Measurements from ENCODE around the gene SPDYE2B.
"Not testable (repeated sequence)": the region's sequence is repeated elsewhere in the genome, so short reads cannot be mapped to it uniquely, and the experiment has no call there.

SPDYE2B gene, protein sequence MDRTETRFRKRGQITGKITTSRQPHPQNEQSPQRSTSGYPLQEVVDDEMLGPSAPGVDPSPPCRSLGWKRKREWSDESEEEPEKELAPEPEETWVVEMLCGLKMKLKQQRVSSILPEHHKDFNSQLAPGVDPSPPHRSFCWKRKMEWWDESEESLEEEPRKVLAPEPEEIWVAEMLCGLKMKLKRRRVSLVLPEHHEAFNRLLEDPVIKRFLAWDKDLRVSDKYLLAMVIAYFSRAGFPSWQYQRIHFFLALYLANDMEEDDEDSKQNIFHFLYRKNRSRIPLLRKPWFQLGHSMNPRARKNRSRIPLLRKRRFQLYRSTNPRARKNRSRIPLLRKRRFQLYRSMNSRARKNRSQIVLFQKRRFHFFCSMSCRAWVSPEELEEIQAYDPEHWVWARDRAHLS

GRCh38 chr7:102649924-102650323, at the start of gene SPDYE2B:
Gene SPDYE2B, plus strand, starts transcription at chr7:102650319. Its CDS starts 2,030 bp downstream, at chr7:102652349.
- not testable (repeated sequence) for DNase-seq

- DNase-seq: not testable (repeated sequence)
These were observed 47.8 kb upstream of the SPDYE2B start for GRCh38 chr7:102602317-102602716.

DNA sequence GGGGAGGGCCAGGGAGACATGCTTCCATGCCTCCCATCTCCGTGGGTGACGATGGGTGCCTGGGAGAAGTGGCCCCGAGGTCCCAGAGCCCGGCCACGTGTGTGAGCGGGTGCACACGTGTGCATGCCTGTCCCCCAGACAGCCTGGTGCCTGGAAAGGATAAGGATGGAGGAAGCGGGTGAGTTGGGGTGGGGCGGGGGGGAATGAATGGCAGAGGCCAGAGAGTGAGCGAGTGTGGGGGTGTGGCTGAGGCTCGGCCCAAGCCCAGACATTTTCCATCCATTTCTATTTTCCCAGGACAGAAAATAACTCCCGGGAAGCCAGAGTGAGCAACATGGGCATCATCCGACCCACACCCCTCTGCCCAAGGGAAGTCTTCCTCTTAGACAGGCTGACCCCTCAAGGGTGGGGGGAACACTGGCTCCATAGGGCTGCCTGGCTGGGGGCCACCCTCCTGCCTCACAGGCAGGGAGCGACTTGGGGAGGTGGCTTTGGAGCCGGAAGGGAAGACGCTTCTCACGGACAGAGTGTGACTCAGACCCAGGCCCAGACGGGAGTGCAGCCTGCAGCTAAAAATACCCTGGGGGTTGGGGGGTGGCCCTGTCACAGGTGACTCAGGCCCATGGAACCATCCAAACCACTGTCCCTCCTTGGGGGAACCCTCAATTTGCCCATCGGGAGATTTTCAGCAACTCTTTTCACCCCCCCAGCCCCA, 45.5 kb upstream of the SPDYE2B start:
- DNase-seq: not testable (repeated sequence)

DNA sequence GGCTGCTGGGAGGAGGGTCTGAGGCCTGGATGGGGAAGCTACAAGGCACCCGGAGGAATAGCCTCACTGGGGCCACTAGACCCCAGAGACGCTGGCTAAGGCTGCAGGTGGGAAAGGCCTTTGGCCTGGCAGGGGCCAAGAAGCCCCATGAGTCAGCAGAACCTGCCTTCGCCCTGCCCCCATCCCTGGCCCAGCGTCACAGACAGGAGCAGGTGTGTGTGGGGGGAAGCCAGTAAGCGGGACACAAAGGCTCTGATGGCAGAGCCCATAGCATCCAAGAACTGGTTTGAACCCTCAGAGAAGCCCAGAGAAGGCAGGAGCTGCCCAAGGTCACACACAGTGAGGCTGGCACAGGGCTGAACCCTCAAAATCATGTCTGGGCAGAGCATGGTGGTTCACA, 43.3 kb upstream of the SPDYE2B start:
- DNase-seq: not testable (repeated sequence)

GRCh38 chr7:102609734-102610133, 40.4 kb upstream of the SPDYE2B start:
- DNase-seq: not testable (repeated sequence)

DNA sequence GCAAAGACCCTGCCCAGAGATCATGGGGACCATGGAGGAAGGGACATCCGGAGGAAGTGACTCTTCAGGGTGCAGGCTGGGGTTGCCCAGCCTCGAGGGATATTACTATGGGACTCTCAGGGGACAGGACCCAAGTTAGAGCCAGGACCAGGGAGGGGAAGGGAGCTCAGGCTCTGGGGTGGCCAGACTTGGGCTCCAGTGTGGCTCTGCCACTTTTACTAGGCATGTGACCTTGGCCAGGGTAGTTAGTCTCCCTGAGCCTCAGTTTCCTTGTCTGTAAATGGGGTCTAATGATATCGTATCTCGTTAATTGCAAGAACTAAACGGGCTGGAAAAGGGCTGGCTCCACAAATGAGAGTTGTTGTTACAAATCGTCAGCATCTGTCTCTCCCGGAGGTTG, 39.7 kb upstream of the SPDYE2B start:
- DNase-seq: not testable (repeated sequence)

GRCh38 chr7:102611013-102611674, 39.0 kb upstream of the SPDYE2B start:
- DNase-seq: not testable (repeated sequence)

DNA sequence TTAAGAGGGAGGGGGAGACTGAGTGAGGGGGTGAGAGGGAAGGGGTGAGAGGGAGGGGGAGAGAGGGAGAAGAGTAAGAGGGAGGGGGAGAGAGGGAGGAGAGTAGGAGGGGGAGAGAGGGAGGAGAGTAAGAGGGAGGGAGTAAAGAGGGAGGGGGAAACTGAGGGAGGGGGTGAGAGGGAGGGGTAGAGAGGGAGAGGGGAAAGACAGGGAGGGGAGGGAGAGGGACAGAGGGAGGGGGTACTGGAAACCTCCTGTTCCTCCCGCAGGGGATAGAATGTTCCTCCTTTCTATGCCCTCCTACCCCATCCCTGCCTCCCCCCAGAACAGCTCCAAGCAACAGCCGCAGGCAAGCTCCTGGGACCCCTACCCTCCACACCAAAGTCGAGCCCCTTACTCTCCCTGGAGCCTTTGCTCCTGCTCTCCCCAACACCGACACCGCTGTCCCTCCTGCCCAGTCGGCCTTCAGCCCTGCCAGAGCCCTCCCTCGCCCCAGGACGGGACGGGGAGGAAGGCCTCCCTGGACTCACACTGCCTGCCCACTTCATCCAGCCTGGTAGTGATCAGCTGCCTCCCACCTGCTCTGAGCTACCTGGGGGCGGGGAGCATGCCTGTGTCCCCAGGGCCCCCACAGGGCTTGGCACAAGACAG, 38.3 kb upstream of the SPDYE2B start:
- not testable (repeated sequence) for DNase-seq

DNA sequence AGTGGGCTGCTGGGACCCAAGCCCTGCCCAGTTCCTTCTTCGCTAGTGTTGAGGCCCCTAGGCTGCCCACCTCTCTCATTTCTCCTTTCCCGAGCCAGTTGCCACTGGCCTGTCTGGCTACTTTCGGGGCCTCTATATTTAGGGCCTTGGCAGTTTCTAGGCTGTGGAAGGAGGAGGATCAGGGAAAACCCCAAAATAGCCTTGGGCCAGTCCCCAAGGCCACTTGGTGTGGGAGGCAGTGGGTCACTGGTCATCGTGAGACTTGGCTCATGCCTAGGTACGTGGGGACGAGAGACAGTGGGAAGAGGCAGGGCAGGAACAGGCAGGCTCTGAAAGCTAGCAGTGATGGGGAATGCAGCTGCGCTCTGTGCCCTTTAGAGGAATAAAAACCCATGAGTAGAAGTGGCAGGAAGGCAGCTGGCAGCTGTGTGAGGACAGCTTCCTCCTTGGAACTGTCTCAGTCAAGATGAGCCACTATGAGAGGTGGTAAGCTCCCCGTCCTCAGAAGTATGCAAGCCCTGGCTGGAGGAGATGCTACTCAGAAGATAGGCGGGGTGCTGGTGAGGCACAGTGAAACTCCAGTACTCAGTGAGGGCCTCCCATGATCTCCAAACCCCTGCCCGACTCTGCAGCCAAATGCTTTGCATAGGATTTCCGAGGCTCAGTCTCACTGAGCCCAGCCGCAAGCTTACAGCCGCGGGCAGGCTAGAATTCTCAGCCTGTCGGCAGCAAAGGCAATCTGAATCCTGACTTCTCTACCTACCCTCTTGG, 36.4 kb upstream of the SPDYE2B start:
- not testable (repeated sequence) for DNase-seq

- DNase-seq: not testable (repeated sequence)
These were observed 35.8 kb upstream of the SPDYE2B start for GRCh38 chr7:102614346-102614697.

DNA sequence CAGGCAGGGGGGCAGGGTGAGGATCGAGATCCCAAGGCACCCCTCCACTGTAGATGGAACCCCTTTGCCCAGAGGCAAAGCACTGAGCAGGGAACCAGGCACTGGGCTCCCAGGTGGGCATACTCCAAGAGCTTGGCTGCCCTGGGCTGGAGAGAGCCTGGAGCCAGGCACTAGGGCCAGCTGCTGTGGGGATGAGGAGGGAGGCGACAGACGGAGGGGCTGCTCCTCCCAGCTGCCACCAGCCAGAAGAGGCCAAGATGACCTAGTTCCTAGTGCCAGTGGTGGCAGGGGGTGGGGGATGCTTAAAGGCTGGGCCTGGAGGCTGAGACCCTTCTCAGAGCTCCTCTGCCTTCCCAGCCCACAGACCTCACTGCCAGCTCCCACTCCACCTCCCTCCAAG, 35.2 kb upstream of the SPDYE2B start:
- not testable (repeated sequence) for DNase-seq

- not testable (repeated sequence) for DNase-seq
These were observed 34.2 kb upstream of the SPDYE2B start for GRCh38 chr7:102615930-102616329.

DNA sequence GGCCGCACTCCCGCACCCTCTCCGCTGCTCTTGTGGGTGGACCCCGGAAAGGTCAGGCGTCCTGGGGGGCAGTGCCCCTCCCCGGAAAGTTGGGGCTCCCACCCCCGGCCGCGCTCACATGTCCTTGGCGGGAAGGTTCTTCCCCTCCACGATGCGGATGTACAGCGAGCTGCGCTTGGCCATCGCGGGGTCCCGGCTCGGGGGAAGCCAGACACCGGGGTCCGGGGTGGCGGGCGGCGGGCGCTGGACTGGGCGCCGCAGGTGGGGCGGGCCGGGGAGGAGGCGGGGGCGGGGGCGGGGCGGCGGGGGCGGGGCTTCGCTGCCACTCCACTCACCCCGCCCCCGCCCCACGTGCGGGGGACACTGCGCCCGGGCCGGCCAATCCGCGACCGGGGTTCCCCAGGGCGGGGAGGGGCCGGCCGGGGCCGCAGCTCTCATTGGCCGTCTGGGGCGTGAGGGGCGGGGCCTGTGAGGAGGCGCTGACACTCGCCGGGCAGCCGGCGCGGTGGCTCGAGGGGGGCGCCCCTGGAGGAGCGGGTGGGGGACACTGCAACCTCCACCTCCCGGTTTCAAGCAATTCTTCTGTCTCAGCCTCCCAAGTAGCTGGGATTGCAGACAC, 33.5 kb upstream of the SPDYE2B start, which contains the start of gene RASA4:
Gene RASA4, minus strand, starts transcription at position 250 of the 619 bp plus-strand sequence. Its CDS starts 67 bp downstream, at position 183.
- not testable (repeated sequence) for DNase-seq

- DNase-seq: not testable (repeated sequence)
These were observed 32.0 kb upstream of the SPDYE2B start for GRCh38 chr7:102618122-102618521.

DNA sequence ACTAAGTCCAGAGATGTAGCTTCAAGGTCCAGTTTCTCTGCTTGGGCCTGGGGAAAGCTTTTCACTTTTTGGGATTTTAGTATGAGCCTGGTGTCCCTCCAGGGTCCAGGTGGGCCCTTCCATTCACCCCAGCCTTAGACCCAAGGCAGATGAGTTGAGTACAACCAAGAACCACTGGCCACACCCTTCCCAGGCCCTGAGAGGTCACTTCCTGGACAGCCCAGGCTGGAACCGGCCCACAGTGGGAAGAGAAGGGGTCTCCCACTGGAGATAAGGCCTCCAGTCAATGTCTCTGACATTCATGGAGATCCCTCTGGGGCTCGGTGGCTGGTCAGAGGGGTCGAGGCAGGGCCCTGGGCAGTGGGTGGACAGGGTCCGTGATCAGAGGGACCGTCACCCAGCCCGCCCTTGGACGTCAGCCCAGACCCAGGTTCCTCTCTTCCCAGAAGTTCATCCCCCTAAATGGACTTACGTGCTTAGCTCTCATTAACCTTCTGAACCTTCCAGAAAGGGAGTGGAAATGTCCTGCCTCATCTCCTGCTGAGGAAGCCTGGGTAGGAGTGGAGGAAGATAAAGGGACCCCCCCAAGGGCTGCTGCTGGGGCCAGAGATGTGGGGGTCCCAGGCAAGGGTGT, 22.7 kb upstream of the SPDYE2B start:
- DNase-seq: not testable (repeated sequence)

DNA sequence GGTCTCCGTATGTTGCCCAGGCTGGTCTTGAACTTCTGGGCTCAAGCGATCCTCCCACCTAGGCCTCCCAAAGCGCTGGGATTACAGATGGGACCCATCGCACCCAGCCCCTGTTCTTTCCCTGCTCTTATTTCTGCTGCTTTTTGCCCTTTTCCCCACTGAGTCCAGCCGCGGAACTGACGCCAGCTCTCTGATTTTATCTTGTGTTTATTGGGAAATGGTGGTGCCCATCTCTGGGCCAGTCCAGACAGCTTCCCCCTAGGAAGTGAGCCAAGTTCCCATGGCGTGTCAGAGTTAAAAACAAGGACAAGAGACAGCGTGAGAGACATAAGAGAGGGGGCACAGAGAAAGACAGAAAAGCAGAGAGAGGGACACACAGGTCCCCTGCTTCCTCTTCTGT, 19.5 kb upstream of the SPDYE2B start:
- not testable (repeated sequence) for DNase-seq

DNA sequence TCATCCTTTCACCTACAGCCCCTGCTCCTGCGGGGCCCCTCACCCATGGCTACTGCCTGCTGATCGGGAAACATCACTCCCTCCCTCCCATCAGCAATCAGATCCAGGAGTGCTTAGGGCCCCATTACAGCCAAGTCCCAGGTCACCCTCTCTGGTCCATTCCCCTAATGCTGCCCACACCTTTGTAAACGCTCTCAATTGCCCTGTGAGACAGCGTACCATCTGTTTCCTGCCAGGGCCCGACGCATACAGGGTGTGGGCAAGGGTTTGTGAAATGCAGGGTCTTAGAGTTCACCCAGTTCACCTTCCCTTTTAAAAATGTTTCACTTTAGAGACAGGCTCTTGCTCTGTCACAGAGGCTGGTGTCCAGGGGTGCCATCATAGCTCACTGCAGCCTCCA, 15.8 kb upstream of the SPDYE2B start:
- not testable (repeated sequence) for DNase-seq

- not testable (repeated sequence) for DNase-seq
These were observed 14.8 kb upstream of the SPDYE2B start for GRCh38 chr7:102635354-102635753.

- not testable (repeated sequence) for DNase-seq
These were observed 13.2 kb upstream of the SPDYE2B start for GRCh38 chr7:102636956-102637355.

DNA sequence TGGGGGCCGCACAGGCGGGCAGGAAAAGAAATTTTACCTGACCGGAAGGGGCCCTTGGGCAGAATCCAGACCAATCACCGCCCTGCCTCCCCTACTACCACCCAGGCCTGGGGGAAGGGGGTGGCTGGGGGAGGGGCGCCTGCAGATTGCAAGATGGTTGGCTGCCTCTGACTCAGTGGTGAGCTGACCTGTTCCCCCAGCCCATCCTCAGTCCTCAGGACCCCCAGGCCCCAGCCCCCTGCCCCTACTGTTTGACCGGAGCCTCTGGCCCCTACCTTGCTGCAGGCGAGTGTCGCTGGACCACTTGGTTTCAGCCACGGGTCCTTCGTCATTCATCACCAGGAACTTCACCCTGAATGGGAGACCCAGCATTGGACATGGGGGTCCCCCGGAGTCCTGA, 11.3 kb upstream of the SPDYE2B start:
- DNase-seq: not testable (repeated sequence)

GRCh38 chr7:102642691-102643090, 7.4 kb upstream of the SPDYE2B start, which contains the start of gene UPK3BL1:
Gene UPK3BL1, minus strand, starts transcription at chr7:102642791. Its CDS starts 50 bp downstream, at chr7:102642741.
- DNase-seq: not testable (repeated sequence)
